AG04450 (cell line): ENCODE data around the gene ERCC4. TPM values are rescaled to one million over a fixed set of nuclear protein-coding genes. Genes with fewer than 3 reads are reported as not detected.

Experiments used
- CTCF ChIA-PET: fragments of 300-600, 350-600 bp; formaldehyde crosslinking; extraction: SDS; loops from one replicate; lab custom pipeline; 2022; ENCODE audit warnings: antibody characterized with exemption, inconsistent platforms; lab: Charles Lee
- POLR2A ChIA-PET: fragments of 350-600 bp; formaldehyde crosslinking; extraction: SDS; loops from one replicate; lab custom pipeline; 2021; ENCODE audit warnings: antibody characterized with exemption, inconsistent platforms; lab: Yijun Ruan, JAX
- DNase-seq: peaks from one replicate; pipeline ENCODE4 v3.0.0-alpha.2; 2011; ENCODE audit warnings: low read depth, low spot score
- H3K27ac ChIP-seq: one replicate; pipeline ENCODE4 v1.5.1; 2012; ENCODE audit warnings: low read depth, low read length, control low read depth
- H3K27me3 ChIP-seq: one replicate; pipeline ENCODE4 v1.6.0; 2012; ENCODE audit warnings: low read length; ENCODE audit not compliant: control insufficient read depth, insufficient read depth
- H3K4me3 ChIP-seq: 2 replicates; pipeline ENCODE4 v1.5.1; 2011; ENCODE audit warnings: mild to moderate bottlenecking, low read depth, low read length, control low read depth
- H3K9me3 ChIP-seq: 2 replicates; pipeline ENCODE4 v1.5.1; 2012; ENCODE audit warnings: low read length; ENCODE audit not compliant: control insufficient read depth, insufficient read depth
- polyA plus RNA-seq: library from polyadenylated mRNA; depleted of rRNA; stranded (reverse); fragments of >200 nt; gene quantifications from 2 replicates; pipeline ENCODE4 v1.2.3, GENCODE V29; 2011
- TF ChIP-seq, protein P1 (sequence below): IDR thresholded peaks from 2 replicates; pipeline ENCODE4 v1.5.1; 2011; ENCODE audit warnings: low read depth, low read length, control low read depth, inconsistent platforms

Gene ERCC4
- polyA plus RNA-seq, 1 experiment: 9.8 TPM

DNA sequence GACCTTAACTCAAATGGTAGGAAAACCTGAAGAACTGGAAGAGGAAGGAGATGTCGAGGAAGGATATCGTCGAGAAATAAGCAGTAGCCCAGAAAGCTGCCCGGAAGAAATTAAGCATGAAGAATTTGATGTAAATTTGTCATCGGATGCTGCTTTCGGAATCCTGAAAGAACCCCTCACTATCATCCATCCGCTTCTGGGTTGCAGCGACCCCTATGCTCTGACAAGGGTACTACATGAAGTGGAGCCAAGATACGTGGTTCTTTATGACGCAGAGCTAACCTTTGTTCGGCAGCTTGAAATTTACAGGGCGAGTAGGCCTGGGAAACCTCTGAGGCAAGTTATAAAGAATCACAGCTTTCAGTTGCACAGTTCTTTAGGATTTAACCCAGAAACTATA lies 15.5 kb downstream of the ERCC4 start:
- Histone ChIP-seq H3K4me3 (no peak overlapping the region), H3K27ac (no peak overlapping the region), H3K27me3 (no peaks in the 10 kb centered on the region), H3K9me3 (no peaks in the 10 kb centered on the region)
- ChIA-PET CTCF (interaction anchor here (0.7 to 2.1 kb wide), 4 partner anchors 10 to 1976 kb away, joined by 3 to 27 read pairs (median 4); no protein-coding TSS in a partner anchor), POLR2A (no interaction called here)
- TF ChIP-seq, protein P1, sequence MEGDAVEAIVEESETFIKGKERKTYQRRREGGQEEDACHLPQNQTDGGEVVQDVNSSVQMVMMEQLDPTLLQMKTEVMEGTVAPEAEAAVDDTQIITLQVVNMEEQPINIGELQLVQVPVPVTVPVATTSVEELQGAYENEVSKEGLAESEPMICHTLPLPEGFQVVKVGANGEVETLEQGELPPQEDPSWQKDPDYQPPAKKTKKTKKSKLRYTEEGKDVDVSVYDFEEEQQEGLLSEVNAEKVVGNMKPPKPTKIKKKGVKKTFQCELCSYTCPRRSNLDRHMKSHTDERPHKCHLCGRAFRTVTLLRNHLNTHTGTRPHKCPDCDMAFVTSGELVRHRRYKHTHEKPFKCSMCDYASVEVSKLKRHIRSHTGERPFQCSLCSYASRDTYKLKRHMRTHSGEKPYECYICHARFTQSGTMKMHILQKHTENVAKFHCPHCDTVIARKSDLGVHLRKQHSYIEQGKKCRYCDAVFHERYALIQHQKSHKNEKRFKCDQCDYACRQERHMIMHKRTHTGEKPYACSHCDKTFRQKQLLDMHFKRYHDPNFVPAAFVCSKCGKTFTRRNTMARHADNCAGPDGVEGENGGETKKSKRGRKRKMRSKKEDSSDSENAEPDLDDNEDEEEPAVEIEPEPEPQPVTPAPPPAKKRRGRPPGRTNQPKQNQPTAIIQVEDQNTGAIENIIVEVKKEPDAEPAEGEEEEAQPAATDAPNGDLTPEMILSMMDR: peak; percentile 49
- no peak for DNase-seq

DNA sequence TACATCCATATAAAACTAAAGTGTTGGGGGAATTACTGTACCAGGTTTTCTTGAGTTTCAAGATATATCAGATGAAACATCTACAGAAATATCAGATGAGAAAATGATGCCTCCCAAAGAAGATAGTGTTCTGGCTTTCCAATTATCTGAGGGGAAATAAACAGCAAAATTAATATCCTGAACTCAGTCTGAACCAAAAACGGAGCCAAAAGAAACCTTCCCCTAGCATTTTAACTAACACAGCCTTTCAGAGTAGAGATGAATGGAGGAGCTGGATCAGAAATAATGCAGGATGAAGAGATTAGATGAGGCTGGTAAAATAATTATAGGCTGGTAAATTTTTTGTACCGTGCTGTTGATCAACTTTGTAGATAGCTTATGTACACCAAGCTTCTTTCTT lies 16.2 kb downstream of the ERCC4 start:
- no peaks in the 10 kb centered on the region for H3K9me3 ChIP-seq
- TF ChIP-seq, protein P1: no peak
- H3K27ac ChIP-seq: no peak overlapping the region
- ChIA-PET CTCF (interaction anchor here (0.6 to 2.3 kb wide), 10 partner anchors 11 to 349 kb away, joined by 3 to 27 read pairs (median 4); partner anchors contain the start of gene ERCC4), POLR2A (interaction anchor here (0.7 to 0.9 kb wide), 2 partner anchors 250 to 1429 kb away, joined by 4 read pairs; no protein-coding TSS in a partner anchor)
- H3K4me3 ChIP-seq: no peak overlapping the region
- no peak for DNase-seq
- H3K27me3 ChIP-seq: no peaks in the 10 kb centered on the region

GRCh38 chr16:13936596-13937081 lies 16.7 kb downstream of the ERCC4 start:
- Histone ChIP-seq H3K27me3 (no peaks in the 10 kb centered on the region), H3K4me3 (no peak overlapping the region), H3K9me3 (no peaks in the 10 kb centered on the region), H3K27ac (no peak overlapping the region)
- POLR2A ChIA-PET: interaction anchor here (0.7 to 0.9 kb wide), 2 partner anchors 249 to 1429 kb away, joined by 4 read pairs; no protein-coding TSS in a partner anchor
- TF ChIP-seq, protein P1: no peak
- DNase-seq: no peak
- CTCF ChIA-PET: interaction anchor here (0.6 to 2.3 kb wide), 10 partner anchors 11 to 349 kb away, joined by 3 to 27 read pairs (median 4); partner anchors contain the start of gene ERCC4

DNA sequence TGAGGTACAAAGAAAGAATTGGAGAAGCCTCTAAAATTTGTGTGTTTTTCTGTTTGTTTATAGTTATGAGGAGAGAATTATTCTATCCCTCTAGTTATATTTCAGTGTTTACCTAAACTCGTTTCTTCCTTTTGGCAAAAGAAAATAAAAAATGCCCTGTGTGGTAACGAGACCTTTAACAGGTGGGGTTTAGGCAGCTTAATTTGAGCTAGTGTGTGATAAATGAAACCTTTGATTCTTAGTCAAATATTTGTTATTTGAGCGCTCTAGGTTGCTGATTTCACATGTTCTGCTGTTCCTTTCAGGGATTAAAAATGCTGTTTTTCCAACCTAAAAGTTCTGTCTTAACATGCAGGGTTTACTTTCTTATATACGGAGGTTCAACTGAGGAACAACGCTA lies 17.5 kb downstream of the ERCC4 start:
- H3K27ac ChIP-seq: no peak overlapping the region
- CTCF ChIA-PET: interaction anchor here (0.6 to 2.3 kb wide), 3 partner anchors 12 to 178 kb away, joined by 3 to 19 read pairs (median 5); partner anchors contain the start of gene ERCC4

GRCh38 chr16:13938480-13938879 lies 18.5 kb downstream of the ERCC4 start:
- Histone ChIP-seq H3K27ac (no peak overlapping the region), H3K4me3 (no peak overlapping the region), H3K9me3 (no peaks in the 10 kb centered on the region), H3K27me3 (no peaks in the 10 kb centered on the region)
- POLR2A ChIA-PET: no interaction called here
- TF ChIP-seq, protein P1: no peak
- DNase-seq: no peak
- CTCF ChIA-PET: interaction anchor here (1.0 kb wide), 2 partner anchors 15 to 19 kb away, joined by 3 to 5 read pairs; partner anchors contain the start of gene ERCC4

More for the DNA sequence above, 17.5 kb downstream of the ERCC4 start:
- Histone ChIP-seq H3K4me3 (no peak overlapping the region), H3K9me3 (no peaks in the 10 kb centered on the region), H3K27me3 (no peaks in the 10 kb centered on the region)
- no peak for DNase-seq
- TF ChIP-seq, protein P1: no peak
- POLR2A ChIA-PET: no interaction called here
